MCF 10A (cell line): ENCODE results near the gene CCDC24. TPM values are rescaled to one million over a fixed set of nuclear protein-coding genes. Genes with fewer than 3 reads are reported as not detected.

Experiments used
- BruUV-seq: library from RNA; stranded (reverse); fragments of 400-500 nt; replicated peaks from 2 replicates; lab custom pipeline; 2021; lab: Mats Ljungman, UMichigan
- CTCF ChIA-PET: fragments of 300-600 bp; sonication (Branson Sonifier 250); formaldehyde crosslinking; extraction: SDS; loops from one replicate; lab custom pipeline; 2021; ENCODE audit warnings: antibody characterized with exemption, inconsistent platforms; lab: Yijun Ruan, JAX
- POLR2A ChIA-PET: fragments of 300-600, 350-650 bp; sonication (Branson Sonifier 250); formaldehyde crosslinking; extraction: SDS; loops from one replicate; lab custom pipeline; 2020; ENCODE audit warnings: antibody characterized with exemption, inconsistent platforms; lab: Yijun Ruan, JAX
- DNase-seq: peaks from one replicate; pipeline ENCODE4 v3.0.0-alpha.2; 2018; ENCODE audit not compliant: unreplicated experiment
- H3K27ac Mint-ChIP-seq: one replicate; pipeline ENCODE4 v1.8.0; 2022; ENCODE audit warnings: mild to moderate bottlenecking, low read depth, mixed read lengths; ENCODE audit not compliant: unreplicated experiment
- H3K27me3 Mint-ChIP-seq: one replicate; pipeline ENCODE4 v1.8.0; 2022; ENCODE audit warnings: mixed read lengths; ENCODE audit not compliant: insufficient read depth, unreplicated experiment
- H3K36me3 Mint-ChIP-seq: one replicate; pipeline ENCODE4 v1.8.0; 2022; ENCODE audit warnings: mild to moderate bottlenecking, moderate library complexity, mixed read lengths; ENCODE audit not compliant: insufficient read depth, unreplicated experiment
- H3K4me1 Mint-ChIP-seq: one replicate; pipeline ENCODE4 v1.8.0; 2022; ENCODE audit warnings: mixed read lengths; ENCODE audit not compliant: insufficient read depth, unreplicated experiment
- H3K4me3 Mint-ChIP-seq: one replicate; pipeline ENCODE4 v1.8.0; 2022; ENCODE audit warnings: mild to moderate bottlenecking, moderate library complexity, mixed read lengths; ENCODE audit not compliant: unreplicated experiment
- H3K9me3 Mint-ChIP-seq: one replicate; pipeline ENCODE4 v1.8.0; 2022; ENCODE audit warnings: mixed read lengths; ENCODE audit not compliant: unreplicated experiment
- intact Hi-C: fragments of 100-400 bp; cut with micrococcal nuclease; formaldehyde crosslinking; loops from 2 replicates; pipeline ENCODE4 v1.14.1; 2022
- total RNA-seq: library from RNA; stranded (reverse); gene quantifications from 2 replicates; pipeline ENCODE4 v1.2.3, GENCODE V29; 2022
- TF ChIP-seq, protein P1 (sequence below): fragments of 200-600 bp; IDR thresholded peaks from one replicate; pipeline ENCODE4 v1.8.0; 2022; ENCODE audit warnings: antibody characterized with exemption, mild to moderate bottlenecking; ENCODE audit not compliant: unreplicated experiment

Gene CCDC24
- total RNA-seq, 1 experiment from 2014 or later = 4.8 TPM

DNA sequence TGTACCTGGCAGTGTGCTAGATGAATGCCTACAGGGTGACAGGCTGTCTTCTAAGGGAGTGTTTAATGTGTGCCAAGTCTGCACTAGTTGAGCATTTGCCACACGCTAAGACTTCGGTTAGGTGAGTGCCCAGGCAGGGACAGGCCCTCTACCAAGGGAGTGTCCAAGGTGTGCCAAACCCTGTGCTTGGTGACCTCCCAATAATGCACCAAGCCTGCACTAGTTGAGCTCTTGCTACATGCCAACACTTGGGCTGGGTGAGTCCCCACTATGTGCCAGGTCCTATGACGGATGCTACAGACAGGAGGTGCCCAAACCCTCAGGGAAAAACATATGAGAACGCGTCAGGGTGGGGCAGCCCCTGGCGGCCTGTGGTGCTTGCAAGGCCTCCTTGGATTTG lies 29.1 kb downstream of the CCDC24 start:
- Mint-ChIP-seq H3K27ac (no peak overlapping the region), H3K27me3 (no peaks in the 10 kb centered on the region), H3K9me3 (no peaks in the 10 kb centered on the region), H3K36me3 (peaks cover 36% of the 10 kb centered on the region), H3K4me3 (no peak overlapping the region), H3K4me1 (peaks cover 7% of the 10 kb centered on the region)
- POLR2A ChIA-PET = no interaction called here
- CTCF ChIA-PET = interaction anchor here (0.8 to 3.8 kb wide), 5 partner anchors 9 to 28 kb away, joined by 3 to 23 read pairs (median 6); no protein-coding TSS in a partner anchor
- TF ChIP-seq, protein P1, sequence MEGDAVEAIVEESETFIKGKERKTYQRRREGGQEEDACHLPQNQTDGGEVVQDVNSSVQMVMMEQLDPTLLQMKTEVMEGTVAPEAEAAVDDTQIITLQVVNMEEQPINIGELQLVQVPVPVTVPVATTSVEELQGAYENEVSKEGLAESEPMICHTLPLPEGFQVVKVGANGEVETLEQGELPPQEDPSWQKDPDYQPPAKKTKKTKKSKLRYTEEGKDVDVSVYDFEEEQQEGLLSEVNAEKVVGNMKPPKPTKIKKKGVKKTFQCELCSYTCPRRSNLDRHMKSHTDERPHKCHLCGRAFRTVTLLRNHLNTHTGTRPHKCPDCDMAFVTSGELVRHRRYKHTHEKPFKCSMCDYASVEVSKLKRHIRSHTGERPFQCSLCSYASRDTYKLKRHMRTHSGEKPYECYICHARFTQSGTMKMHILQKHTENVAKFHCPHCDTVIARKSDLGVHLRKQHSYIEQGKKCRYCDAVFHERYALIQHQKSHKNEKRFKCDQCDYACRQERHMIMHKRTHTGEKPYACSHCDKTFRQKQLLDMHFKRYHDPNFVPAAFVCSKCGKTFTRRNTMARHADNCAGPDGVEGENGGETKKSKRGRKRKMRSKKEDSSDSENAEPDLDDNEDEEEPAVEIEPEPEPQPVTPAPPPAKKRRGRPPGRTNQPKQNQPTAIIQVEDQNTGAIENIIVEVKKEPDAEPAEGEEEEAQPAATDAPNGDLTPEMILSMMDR = no peak
- BruUV-seq = no TSS peak
- no peak for DNase-seq
- intact Hi-C loops = no loop called here

DNA sequence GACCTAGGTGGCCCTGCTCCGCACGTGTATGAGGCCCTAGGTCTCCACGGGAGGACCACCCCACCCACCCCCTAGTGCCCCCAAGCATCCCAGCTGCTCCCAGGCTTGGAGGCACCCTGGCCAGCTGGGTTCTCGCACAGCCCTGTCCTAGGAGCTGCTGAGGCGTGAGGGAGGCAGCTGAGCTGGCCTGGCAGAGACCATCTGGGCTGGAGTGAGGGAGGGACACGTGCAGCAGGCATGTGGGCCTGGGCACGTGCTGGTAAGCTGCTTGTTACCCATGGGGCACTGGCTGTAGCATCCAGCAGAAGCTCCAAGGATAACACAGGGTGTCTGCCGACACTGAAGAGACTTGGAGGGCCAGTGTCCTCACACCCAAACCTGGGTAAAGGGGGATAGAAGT lies 29.8 kb downstream of the CCDC24 start:
- BruUV-seq = no TSS peak
- Mint-ChIP-seq H3K4me3 (no peak overlapping the region), H3K36me3 (peaks cover 38% of the 10 kb centered on the region), H3K4me1 (peaks cover 7% of the 10 kb centered on the region), H3K9me3 (no peaks in the 10 kb centered on the region), H3K27me3 (no peaks in the 10 kb centered on the region), H3K27ac (no peak overlapping the region)
- CTCF ChIA-PET = interaction anchor here (0.8 to 3.8 kb wide), 5 partner anchors 10 to 91 kb away, joined by 3 to 23 read pairs (median 6); no protein-coding TSS in a partner anchor
- POLR2A ChIA-PET = no interaction called here
- TF ChIP-seq, protein P1 = no peak
- no peak for DNase-seq
- intact Hi-C loops = no loop called here

DNA sequence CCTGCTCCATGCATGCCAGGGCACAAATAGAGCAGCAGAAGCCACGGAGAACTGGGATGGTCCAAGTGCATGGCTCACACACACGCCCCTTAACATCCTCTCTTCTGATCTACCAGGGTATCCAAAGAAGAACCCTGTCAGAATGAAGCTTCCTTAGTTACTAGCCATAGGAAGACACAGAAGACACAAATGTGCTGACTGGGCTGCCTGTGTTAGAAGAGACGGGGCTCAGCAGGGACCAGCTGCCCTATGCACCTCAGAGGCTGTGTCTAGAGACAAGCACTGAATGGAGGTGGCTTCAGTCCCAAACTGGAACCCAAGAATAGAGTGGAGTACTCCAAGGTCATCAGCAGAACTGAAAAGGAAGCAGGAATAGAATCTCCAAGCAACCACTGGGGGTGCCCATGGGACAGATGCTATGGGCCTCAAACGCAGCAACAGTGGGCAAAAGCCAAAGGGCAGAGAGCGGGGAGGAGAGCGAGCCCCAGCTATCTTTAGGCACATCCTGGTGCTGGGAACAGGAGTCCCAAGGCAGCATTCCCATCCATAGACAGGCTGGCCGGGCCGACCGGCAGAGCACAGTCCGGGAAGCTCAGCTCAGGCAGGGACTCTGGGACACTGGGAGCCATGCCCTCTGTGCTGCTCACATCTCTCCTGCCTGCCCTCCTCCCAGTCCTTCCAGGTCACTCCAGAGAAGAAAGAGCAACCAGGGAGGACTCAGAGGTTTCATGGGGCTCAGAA lies 30.4 kb downstream of the CCDC24 start:
- H3K4me1 Mint-ChIP-seq = peaks cover 7% of the 10 kb centered on the region
- intact Hi-C loops = no loop called here
- POLR2A ChIA-PET = no interaction called here
- H3K27ac Mint-ChIP-seq = no peak overlapping the region
- H3K9me3 Mint-ChIP-seq = no peaks in the 10 kb centered on the region
- no peak for DNase-seq
- no peaks in the 10 kb centered on the region for H3K27me3 Mint-ChIP-seq
- CTCF ChIA-PET = interaction anchor here (0.8 to 3.8 kb wide), 6 partner anchors 11 to 91 kb away, joined by 3 to 23 read pairs (median 6); no protein-coding TSS in a partner anchor
- no peak overlapping the region for H3K4me3 Mint-ChIP-seq
- no TSS peak for BruUV-seq
- H3K36me3 Mint-ChIP-seq = peaks cover 38% of the 10 kb centered on the region
- TF ChIP-seq, protein P1 = no peak

- intact Hi-C loops = no loop called here
- no peak overlapping the region for H3K4me3 Mint-ChIP-seq
- peaks cover 24% of the 10 kb centered on the region for H3K4me1 Mint-ChIP-seq
- H3K27me3 Mint-ChIP-seq = no peaks in the 10 kb centered on the region
- H3K36me3 Mint-ChIP-seq = peaks cover 38% of the 10 kb centered on the region
- H3K27ac Mint-ChIP-seq = peak overlapping the region; percentile 7
- TF ChIP-seq, protein P1 = no peak
- DNase-seq = no peak
- H3K9me3 Mint-ChIP-seq = no peaks in the 10 kb centered on the region
- BruUV-seq = no TSS peak
- CTCF ChIA-PET = interaction anchor here (1.1 to 16.5 kb wide), 3 partner anchors 13 to 22 kb away, joined by 3 to 218 read pairs (median 4); no protein-coding TSS in a partner anchor
- POLR2A ChIA-PET = interaction anchor here (1.0 kb wide), 1 partner anchor 18 kb away, joined by 3 read pairs; no protein-coding TSS in a partner anchor
These were observed 32.9 kb downstream of the CCDC24 start for GRCh38 chr1:44024031-44024902.
